NCI-H446 treated with DMSO at 0.1 percent for 48 hours (cell line): ENCODE results near the gene ATXN1.
A peak's percentile ranks its signal among the peaks of the same experiment; 100 is the strongest.

ENCODE experiments used
- DNase-seq: peaks from one replicate; lab custom pipeline; 2025; lab: John Stamatoyannopoulos, UW

ATXN1 gene

GRCh38 chr6:16533721-16534136 lies 227.5 kb downstream of the ATXN1 start:
- DNase-seq: no peak

- DNase-seq: no peak
Measured at GRCh38 chr6:16533210-16533609, 228.1 kb downstream of the ATXN1 start.

- no peak for DNase-seq
Measured at GRCh38 chr6:16527691-16528090, 233.6 kb downstream of the ATXN1 start.

- no peak for DNase-seq
Measured at GRCh38 chr6:16524380-16524707, 236.9 kb downstream of the ATXN1 start.

GRCh38 chr6:16523606-16524379 lies 237.5 kb downstream of the ATXN1 start:
- no peak for DNase-seq

GRCh38 chr6:16522937-16523336 lies 238.3 kb downstream of the ATXN1 start:
- no peak for DNase-seq

- DNase-seq: no peak
Measured at GRCh38 chr6:16521528-16521927, 239.7 kb downstream of the ATXN1 start.

GRCh38 chr6:16519265-16520242 lies 241.7 kb downstream of the ATXN1 start:
- no peak for DNase-seq

GRCh38 chr6:16518265-16518664 lies 243.0 kb downstream of the ATXN1 start:
- DNase-seq: no peak

GRCh38 chr6:16514249-16514648 lies 247.0 kb downstream of the ATXN1 start:
- no peak for DNase-seq

GRCh38 chr6:16512544-16513290 lies 248.5 kb downstream of the ATXN1 start:
- no peak for DNase-seq

GRCh38 chr6:16511723-16512489 lies 249.4 kb downstream of the ATXN1 start:
- no peak for DNase-seq

- DNase-seq: peak; percentile 23
Measured at GRCh38 chr6:16511040-16511660, 250.1 kb downstream of the ATXN1 start.

- DNase-seq: no peak
Measured at GRCh38 chr6:16510245-16510644, 251.0 kb downstream of the ATXN1 start.

- no peak for DNase-seq
Measured at GRCh38 chr6:16508959-16509358, 252.3 kb downstream of the ATXN1 start.

- peak; percentile 94 for DNase-seq
Measured at GRCh38 chr6:16505711-16506357, 255.4 kb downstream of the ATXN1 start.

- DNase-seq: no peak
Measured at GRCh38 chr6:16504609-16505008, 256.7 kb downstream of the ATXN1 start.

- DNase-seq: no peak
Measured at GRCh38 chr6:16503970-16504415, 257.3 kb downstream of the ATXN1 start.

- peak; percentile 18 for DNase-seq
Measured at GRCh38 chr6:16503241-16503775, 258.0 kb downstream of the ATXN1 start.

GRCh38 chr6:16498957-16499356 lies 262.3 kb downstream of the ATXN1 start:
- no peak for DNase-seq
